GM18505 (cell line): ENCODE results near the gene TSR3.
"Not testable (repeated sequence)": the region's sequence is repeated elsewhere in the genome, so short reads cannot be mapped to it uniquely, and the experiment has no call there.

Experiments used
- ATAC-seq: cut with Tn5 transposase; IDR thresholded peaks from one replicate; pipeline ENCODE4 v1.9.1; 2021; ENCODE audit not compliant: unreplicated experiment
- POLR2A ChIP-seq: IDR thresholded peaks from 4 replicates; pipeline ENCODE4 v1.6.1; 2011; ENCODE audit warnings: borderline replicate concordance; ENCODE audit not compliant: insufficient read depth, insufficient read length; ENCODE audit errors: extremely low read depth

Gene TSR3

DNA sequence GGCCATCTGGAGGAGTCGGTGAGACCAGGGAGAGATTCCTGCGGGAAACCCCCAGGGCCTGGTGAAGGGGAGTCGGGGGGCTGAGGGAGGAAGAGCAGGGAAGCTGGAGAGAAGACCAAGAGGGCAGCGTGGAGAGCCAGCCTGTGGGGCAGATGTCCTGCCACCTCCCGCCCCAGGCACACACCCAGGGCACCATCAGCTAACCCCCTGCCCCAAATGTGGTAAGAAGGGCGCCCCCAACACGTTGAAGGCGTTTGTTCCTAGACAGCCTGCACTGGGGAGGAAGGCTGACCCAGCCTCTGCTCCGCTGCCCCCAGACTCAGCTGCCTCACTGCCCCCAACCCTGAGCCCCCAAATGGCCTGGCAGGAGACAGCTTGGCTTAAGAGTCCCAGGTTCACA lies 16.9 kb downstream of the TSR3 start:
- TF ChIP-seq POLR2A, result no peak
- no peak for ATAC-seq

DNA sequence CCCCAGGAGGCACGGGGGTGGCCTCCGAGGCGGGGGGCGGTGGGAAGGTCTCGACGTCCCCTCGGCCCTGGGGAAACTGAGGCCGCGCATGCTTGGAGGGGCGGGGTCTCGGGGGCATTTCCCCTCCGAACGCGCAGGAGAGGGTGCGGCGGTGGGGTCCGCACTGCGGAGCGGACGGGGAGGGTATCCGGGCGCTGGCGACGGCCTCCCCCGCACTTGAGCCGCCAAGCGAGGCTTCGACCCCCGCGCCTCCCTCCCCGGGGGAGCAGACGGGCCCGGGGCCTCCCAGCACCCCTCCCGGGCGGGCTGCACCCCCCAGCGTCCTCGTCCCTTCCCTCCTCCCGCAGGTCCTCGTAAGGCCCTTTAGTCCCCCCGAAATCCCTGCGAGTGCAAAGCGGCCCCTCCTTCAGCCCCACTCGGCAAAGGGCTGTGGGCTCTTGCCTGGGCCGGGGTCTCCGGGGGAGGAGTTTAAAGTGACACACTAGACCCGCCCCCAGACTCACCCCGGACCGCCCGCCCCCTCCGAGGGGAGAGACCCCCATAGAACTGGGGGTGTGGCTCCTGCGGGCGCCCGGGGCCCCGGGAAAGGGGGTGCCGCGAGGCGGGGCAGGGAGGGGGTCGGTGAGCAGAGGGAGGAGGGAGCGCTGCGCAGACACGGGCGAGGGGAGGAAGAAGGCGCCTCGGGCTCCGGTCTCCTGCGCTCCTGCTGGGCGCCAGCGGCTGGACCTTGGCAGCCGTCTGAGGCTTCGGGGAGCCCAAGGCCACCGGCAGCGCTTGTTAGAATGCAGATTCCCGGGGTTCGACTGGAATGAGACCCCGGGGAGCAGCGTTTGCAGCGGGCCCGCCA lies 17.6 kb downstream of the TSR3 start:
- ATAC-seq, result no peak
- TF ChIP-seq POLR2A, result no peak

DNA sequence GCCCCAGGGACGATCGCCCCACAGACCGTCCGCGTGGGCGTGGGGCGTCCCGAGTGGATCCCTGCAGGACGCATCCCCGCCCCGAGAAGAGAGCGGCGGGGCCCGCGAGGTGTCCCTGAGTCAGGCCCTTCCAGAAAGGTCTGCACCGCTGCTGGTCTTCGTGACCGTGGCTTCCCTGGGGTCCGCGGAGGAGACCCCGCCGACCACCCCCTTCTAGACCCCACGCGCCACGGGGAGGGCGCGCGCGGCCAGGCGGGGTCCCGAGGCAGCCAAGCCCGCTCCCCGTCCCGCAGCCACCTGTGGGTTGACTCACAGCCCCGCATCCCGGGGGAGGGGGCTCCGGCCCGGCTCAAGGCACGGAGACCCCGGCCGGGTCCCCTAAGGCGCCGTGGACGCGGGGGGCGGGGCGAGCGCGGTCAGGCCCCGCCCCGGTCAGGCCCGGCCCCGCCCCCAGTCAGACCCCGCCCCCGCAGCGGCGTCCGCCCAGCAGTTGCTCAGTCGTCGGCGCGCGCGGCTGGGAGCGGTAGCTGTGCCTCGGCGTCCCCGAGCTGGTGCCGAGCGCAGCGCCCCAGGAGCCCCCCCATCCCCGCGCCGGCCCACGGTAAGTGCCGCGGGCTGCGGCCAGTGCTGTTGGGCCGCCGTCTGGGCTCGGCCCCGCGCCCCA lies 18.4 kb downstream of the TSR3 start, which contains the start of gene BAIAP3:
BAIAP3 (plus strand) TSS at position 497 of the 664 bp plus-strand sequence. CDS start 4,905 bp downstream, outside the sequence.
- TF ChIP-seq POLR2A, result no peak
- ATAC-seq, result no peak

DNA sequence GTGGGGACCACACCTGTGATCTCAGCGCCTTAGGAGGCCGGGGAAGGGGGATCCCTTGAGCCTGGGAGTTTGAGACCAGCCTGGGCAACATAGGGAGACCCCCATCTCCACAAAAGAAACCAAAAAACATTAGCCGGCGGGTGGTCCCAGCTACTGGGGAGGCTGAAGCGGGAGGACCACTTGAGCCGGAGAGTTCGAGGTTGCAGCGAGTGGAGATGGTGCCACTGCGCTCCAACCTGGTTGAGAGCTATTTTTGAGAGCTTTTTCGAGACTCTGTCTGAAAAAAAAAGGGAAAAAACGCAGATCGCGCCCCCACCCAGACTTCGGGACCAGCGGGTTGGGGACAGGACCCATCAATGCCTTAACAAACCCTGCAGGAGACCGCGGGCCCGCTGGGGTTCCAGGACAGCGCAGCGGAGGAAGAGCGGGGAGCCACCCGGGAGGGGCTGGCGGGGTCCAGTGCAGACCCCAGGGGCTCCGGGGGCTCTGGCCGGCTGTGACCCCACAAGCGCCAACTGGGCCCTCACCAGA lies 19.0 kb downstream of the TSR3 start:
- no peak for TF ChIP-seq POLR2A
- ATAC-seq, result no peak

DNA sequence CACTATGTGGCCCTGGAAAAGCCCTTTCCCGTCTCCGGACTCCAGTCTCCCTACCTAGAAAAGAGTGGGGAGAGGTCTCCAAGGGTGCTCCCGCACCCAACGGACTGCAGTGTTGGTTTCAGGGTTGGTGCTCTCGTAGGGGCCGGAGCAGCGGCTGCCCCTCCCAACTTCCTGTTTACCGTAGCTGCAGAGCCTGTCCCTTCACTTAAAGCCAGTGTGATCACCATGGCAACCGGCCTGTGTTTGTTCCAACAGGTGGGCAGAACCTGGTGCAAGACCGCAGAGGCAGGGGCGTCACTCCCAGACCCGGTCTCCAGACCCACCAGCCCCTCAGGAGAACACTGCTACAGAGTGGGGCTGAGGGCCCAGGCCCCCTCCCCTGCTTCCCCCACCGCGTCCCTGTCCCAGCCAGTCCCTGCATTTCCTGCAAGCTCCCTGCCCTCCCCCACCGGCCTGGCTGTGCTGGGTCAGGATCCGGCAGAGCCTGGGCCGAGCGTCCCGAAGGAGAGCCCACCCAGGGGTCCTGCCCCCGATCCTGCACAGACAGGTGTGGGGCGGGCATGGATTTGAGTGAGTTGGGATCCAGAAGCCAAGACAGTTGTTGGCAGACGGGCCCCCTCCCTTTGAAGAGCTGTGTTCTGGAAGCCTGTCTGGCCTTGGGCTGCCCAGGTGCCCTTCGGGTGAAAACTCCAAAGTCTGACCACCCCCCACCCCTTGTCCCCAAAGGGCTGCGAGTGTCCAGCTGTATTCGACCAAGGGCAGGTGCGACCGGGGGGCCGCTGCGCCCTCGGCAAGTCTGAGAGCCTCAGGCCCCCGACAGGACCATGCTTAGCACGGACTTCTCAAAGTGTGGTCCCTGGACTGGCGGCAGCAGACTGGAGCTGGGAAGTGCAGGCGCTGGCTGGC lies 19.7 kb downstream of the TSR3 start:
- peak; percentile 16 for TF ChIP-seq POLR2A
- no peak for ATAC-seq

DNA sequence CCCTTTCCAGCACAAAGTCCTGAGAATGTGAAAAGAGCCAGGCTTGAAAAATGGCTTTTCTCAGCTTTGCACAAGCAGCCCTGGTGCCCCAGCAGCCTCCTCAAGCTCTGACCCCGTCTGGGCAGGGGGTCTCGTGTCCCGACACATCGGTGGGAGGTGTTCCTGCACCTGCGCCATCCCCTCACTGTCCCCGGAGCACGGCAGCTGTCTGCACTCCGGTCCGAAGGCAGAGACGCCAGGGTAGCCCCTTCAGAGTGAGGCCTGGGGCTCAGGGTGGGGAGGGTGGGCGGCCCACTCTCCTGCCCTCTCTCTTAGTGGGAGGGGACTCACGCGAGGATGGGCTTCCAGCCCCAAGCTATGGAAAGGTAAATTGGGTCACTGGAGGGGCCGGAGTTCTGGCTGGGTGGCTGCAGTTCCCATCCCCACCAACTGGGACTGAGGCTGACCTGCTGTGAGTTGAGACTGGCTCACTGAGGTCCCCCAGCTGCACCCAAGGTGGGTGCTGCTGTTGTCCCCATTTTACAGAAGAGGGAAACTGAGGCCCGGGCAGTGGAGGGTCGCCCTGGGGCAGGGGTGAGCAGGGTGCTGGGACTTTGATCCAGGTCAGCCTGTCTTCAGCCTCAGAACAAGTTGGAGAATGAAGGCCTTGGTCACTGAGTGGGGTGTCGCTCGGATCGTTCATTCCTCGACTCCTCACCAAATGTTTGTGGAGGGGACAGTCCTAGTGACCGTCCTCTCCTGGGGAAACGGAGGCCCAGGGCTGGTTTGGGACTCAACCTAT lies 20.6 kb downstream of the TSR3 start:
- no peak for ATAC-seq
- TF ChIP-seq POLR2A, result no peak

DNA sequence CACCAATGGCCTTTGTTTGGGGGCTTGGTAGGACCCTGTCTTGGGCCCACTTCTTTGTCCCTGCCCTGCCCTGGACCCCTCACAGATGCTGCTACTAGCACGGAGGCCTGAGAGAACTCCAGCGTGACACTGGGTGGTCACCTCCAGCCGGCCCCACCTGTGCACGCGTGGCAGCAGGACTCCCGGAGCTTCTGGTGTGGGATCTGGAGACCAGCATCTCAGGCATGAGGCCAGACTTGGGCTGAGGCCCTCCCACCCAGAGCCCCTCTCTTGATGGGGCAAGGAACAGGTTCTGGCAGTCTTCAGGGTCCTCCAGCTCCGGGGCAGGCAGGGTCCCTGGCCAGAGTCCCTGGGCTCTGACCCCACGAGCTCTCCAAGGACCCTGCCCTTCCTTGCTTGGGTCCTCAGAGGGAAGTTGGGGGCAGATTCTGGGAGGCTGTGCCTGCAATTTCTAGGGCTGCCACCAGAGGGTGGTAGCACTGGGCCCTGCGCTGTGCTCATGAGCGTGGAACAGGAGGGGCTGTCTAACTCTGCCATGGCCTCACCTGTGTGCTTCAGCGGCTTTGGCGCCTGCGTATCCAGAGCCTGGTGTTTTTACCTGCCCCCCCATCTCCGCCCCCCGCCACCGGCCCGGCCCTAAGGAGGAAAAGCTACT lies 21.3 kb downstream of the TSR3 start:
- ATAC-seq, result no peak
- TF ChIP-seq POLR2A, result no peak

DNA sequence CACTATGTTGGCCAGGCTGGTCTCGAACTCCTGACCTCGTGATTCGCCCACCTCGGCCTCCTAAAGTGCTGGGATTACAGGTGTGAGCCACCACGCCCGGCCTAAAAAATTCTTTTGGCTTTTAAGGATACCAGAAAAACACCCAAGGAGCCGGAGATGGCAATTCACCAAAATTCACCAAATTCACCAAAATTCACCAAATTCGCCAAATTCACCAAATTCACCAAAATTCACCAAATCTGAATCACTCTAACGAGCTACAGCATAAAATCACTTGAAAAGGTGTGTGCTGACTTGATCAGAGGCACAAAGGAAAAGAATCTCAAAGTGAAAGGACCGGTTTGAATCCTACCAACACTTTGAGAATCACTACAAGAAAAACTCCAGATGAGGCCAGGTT lies 22.7 kb downstream of the TSR3 start:
- ATAC-seq, result not testable (repeated sequence)

DNA sequence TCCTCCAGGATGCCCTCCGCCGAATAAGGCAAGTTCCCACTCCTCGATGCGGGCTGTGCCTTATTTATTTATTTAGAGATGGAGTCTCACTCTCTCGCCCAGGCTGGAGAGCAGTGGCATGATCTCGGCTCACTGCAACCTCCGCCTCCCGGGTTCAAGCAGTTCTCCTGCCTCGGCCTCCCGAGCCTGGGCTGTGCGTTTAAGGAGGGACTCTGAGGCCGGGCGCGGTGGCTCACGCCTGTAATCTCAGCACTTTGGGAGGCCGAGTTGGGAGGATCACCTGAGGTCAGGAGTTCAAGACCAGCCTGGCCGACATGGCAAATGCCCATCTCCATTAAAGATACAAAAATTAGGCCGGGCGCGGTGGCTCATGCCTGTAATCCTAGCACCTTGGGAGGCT lies 23.5 kb downstream of the TSR3 start:
- not testable (repeated sequence) for ATAC-seq

DNA sequence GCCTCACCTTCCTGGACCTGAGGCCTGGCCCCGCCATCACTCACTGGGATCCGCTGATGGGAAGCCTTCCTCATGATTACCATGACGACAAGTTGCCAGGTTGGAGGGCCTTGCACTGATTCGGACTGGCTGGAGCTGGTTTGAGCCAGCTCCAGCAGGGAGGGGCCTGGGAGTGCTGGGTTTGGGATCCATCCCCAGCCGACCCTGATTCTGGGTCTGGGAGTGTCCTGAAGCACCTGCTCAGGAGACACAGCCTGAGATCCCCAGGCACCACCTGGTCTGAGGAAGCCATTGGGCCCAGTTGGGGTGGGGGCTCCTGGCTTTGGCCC lies 24.1 kb downstream of the TSR3 start:
- no peak for TF ChIP-seq POLR2A
- ATAC-seq, result no peak

DNA sequence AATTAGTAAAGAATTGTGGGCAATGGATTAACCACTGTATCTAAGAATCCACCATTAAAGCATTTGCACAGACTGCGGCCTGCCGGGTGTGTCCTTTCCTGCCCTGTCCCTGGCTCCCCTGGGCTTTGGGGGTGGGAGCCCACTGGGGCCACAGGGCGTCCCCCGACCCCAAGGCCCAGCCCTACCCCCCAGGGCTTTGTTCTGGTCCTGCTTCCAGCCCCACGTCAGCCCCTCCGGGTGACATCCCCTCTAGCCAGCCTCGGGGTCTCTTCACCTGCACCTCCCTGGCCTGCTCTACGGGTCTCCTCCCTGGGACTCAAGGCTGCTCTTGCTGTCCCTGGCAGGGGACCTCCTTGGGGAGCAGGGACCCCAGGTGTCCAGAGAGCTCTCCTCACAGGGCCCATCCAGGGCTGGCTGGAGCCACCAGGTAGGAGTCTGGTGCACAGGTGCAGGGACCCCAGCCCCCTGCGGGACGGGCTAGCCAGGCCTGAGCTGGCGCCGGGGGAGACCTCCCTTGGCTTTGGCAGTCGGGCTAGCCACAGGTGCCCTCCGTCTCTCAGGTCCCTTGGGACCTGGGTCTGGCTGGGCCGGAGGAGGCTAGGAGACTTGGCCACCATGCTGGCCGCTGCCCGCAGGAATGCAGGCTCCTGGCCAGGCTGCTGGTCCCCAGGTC lies 24.6 kb downstream of the TSR3 start:
- no peak for ATAC-seq
- TF ChIP-seq POLR2A, result no peak

DNA sequence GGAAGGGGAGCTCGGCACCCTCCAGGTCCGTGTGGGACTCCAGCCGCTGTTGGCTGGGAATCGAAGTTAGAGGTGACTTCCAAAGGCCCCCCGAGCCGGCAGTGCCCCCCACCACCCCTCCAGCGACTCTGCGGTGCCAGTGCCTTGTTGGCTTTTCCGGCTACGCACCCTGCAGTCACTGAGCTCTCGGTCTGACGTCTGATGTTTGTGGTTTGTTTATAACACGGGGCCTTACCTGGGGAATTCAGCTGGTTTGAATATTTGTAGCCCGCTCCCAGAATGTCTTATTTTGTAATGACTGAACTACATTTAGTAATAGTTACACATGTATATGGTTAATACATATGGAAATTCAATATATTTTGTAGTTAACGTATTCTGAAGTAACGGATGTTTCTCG lies 25.3 kb downstream of the TSR3 start:
- no peak for TF ChIP-seq POLR2A
- ATAC-seq, result no peak

DNA sequence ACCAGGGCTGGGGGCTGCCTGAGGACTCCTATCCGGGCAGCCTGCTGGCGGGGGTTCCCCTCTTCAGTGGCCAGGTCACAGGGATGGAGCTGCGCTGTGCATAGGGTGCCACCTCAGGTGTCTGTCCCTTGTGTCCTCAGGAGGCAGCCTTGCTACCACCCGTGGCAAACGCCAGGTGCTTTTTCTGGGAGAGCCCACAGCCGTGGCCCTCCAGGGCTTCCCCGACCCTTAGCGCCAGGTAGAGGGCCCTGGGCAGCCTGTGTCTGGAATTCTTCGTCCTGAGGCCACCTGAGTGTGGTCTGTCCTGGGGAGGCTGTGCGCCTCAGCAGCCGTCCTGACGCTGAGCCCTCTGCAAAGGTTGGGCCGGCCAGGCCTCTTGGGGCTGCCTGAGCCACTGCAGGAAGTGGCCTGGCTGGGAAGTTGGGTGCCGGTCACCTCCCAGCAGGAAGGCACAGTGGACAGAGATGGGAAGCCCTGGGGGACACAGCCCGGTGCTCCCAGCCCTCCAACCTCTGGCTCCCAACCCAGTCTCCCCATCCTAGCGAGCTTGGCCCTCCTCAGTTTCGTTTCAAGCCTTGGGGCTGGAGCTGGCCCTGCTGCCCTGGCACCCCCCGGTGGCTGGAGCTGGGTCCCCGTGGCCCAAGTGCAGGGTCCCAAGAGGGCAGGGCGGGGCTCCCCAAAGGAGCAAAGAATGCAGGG lies 25.9 kb downstream of the TSR3 start:
- no peak for TF ChIP-seq POLR2A
- ATAC-seq, result no peak
